ENCODE data around the gene TYMS. TPM values are rescaled to one million over a fixed set of nuclear protein-coding genes. Genes with fewer than 3 reads are reported as not detected.

The TYMS gene
- total and polyA plus RNA-seq, 2 experiments from 2014 or later = 16.8 to 72.8 TPM

DNA sequence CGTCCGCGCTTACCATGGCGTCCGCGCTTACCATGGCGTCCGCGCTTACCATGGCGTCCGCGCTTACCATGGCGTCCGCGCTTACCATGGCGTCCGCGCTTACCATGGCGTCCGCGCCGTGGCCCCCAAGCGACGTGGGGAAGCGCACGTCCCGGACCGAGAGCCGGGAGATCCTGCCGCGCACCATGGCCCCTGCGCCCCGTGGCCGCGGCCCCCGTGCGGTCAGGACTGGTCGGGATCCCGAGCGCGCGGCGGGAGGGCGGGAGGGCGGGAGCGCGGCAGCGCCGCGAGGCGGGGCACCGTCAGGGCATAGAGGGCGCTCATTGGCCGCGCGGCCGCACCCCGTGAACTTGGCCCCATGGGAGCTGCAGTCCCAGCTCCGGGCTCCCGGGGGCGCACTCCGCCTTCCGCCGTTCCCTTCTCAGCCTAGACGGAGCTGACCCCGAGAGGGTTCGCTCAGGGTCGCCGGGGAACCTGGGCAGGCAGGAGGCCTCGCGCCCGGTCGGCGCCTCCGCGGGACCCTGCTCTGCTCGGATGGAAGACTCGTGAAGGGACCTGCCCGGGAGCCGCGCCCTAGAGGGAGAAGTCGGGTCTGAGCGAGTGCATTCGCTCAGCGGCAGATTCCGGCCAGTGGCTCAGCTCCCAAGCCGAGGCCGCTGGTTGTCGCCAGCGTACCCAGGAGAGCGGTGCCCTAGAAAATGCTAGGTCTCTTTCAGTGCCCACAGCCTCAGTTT lies 55.1 kb downstream of the TYMS start, which contains the start of gene ENOSF1:
Gene ENOSF1, minus strand, starts transcription at position 230 of the 734 bp plus-strand sequence. Its CDS starts 43 bp downstream, at position 187.
- H3K4me2 ChIP-seq (ENCODE audit: unreplicated experiment) = peak within 1 kb of the TSS; percentile 97
- in situ Hi-C loops (cut with MboI) = no loop called here
- no peaks in the 10 kb centered on the region for H3K9me2 ChIP-seq (ENCODE audit: insufficient read depth)
- H3K36me3 ChIP-seq (ENCODE audit: low read depth) = no peaks in the 10 kb centered on the region
- H3K9me3 ChIP-seq (ENCODE audit: low read depth) = no peaks in the 10 kb centered on the region
- H3K79me2 ChIP-seq (ENCODE audit: insufficient read depth) = peaks cover 37% of the 10 kb centered on the region
- peaks cover 31% of the 10 kb centered on the region for H3F3A ChIP-seq (ENCODE audit: insufficient read depth)
- H2AFZ ChIP-seq = peak within 1 kb of the TSS; percentile 84
- H3K4me1 ChIP-seq (ENCODE audit: insufficient read depth) = peaks cover 20% of the 10 kb centered on the region
- TF ChIP-seq EZH2 (IDR thresholded peaks at IDR 0.05; ENCODE audit: insufficient read depth, poor library complexity, severe bottlenecking) (no peak), EZH2phosphoT487 (IDR thresholded peaks at IDR 0.05; ENCODE audit: insufficient read depth, low read depth) (no peak)
- H3K4me3 ChIP-seq = peak within 1 kb of the TSS; percentile 83
- WGBS, 2 experiments (ENCODE audit: low coverage in 1 of 2, low lambda C conversion rate in 2 of 2, missing lambda C conversion rate in 2 of 2) = 9 to 14% methylated on average over 60 to 80 of the region's 91 CpGs
- H3K27me3 ChIP-seq (replicated peaks; ENCODE audit: insufficient read depth) = no peaks in the 10 kb centered on the region
- peak within 1 kb of the TSS; percentile 95 for H3K9ac ChIP-seq
- DNase-seq = peak; percentile 91
- peak within 1 kb of the TSS; percentile 76 for H3K27ac ChIP-seq
- no peaks in the 10 kb centered on the region for H4K20me1 ChIP-seq (ENCODE audit: insufficient read depth)

DNA sequence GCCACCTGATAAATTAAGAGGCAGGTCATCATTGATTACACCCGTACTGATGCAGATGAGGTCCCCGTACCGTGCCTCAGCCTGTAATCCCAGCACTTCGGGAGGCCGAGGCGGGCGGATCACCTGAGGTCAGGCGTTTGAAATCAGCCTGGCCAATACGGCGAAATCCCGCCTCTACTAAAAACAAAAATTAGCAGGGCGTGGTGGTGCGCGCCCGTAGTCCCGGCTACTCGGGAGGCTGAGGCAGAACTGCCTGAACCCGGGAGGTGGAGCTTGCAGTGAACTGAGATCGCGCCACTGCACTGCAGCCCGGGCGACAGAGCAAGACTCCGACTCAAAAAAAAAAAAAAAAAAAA lies 55.7 kb downstream of the TYMS start:
- Histone ChIP-seq H3K4me3 (no peak overlapping the region), H3K79me2 (ENCODE audit: insufficient read depth) (peaks cover 34% of the 10 kb centered on the region), H4K20me1 (ENCODE audit: insufficient read depth) (no peaks in the 10 kb centered on the region), H3K27me3 (replicated peaks; ENCODE audit: insufficient read depth) (no peaks in the 10 kb centered on the region), H3K9ac (no peak overlapping the region), H3K9me3 (ENCODE audit: low read depth) (no peaks in the 10 kb centered on the region), H2AFZ (peak overlapping the region; percentile 68), H3K27ac (no peak overlapping the region), H3F3A (ENCODE audit: insufficient read depth) (peaks cover 31% of the 10 kb centered on the region), H3K4me2 (ENCODE audit: unreplicated experiment) (no peak overlapping the region), H3K4me1 (ENCODE audit: insufficient read depth) (peaks cover 20% of the 10 kb centered on the region), H3K36me3 (ENCODE audit: low read depth) (no peaks in the 10 kb centered on the region), H3K9me2 (ENCODE audit: insufficient read depth) (no peaks in the 10 kb centered on the region)
- in situ Hi-C loops (cut with MboI) = no loop called here
- WGBS, 2 experiments (ENCODE audit: low coverage in 1 of 2, low lambda C conversion rate in 2 of 2, missing lambda C conversion rate in 2 of 2) = 88 to 91% methylated on average over 20 to 23 of the region's 23 CpGs
- TF ChIP-seq EZH2phosphoT487 (IDR thresholded peaks at IDR 0.05; ENCODE audit: insufficient read depth, low read depth) (no peak), EZH2 (IDR thresholded peaks at IDR 0.05; ENCODE audit: insufficient read depth, poor library complexity, severe bottlenecking) (no peak)
- no peak for DNase-seq

DNA sequence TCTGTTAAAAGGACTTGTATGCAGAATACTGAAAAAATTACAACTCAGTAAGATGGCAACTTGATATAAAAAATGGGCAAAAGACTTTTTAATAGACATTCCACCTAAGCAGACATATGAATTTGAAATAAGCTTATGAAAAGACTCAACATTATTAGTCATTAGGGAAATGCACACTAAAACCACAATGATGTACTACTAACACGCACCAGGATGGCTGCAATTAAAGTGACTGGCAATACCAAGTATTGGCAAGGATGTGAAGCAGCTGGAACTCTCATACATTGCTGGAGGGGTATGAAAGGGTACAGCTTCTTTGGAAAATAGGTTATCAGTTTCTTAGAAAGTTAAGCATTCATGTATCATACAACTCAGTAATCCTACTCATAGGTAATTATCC lies 58.2 kb downstream of the TYMS start:
- Histone ChIP-seq H2AFZ (no peak overlapping the region), H3K27ac (peak overlapping the region; percentile 62), H3K4me3 (no peak overlapping the region), H3K9ac (peak overlapping the region; percentile 15), H3K4me2 (ENCODE audit: unreplicated experiment) (no peak overlapping the region), H3K4me1 (ENCODE audit: insufficient read depth) (peaks cover 20% of the 10 kb centered on the region), H3F3A (ENCODE audit: insufficient read depth) (peaks cover 31% of the 10 kb centered on the region), H4K20me1 (ENCODE audit: insufficient read depth) (no peaks in the 10 kb centered on the region), H3K9me2 (ENCODE audit: insufficient read depth) (no peaks in the 10 kb centered on the region), H3K79me2 (ENCODE audit: insufficient read depth) (peaks cover 9% of the 10 kb centered on the region), H3K9me3 (ENCODE audit: low read depth) (no peaks in the 10 kb centered on the region), H3K27me3 (replicated peaks; ENCODE audit: insufficient read depth) (no peaks in the 10 kb centered on the region), H3K36me3 (ENCODE audit: low read depth) (no peaks in the 10 kb centered on the region)
- peak; percentile 86 for DNase-seq
- 0 to 3% methylated on average over 1 of the region's 1 CpG for WGBS, 2 experiments (ENCODE audit: low coverage in 1 of 2, low lambda C conversion rate in 2 of 2, missing lambda C conversion rate in 2 of 2)
- in situ Hi-C loops (cut with MboI) = no loop called here
- no peak for TF ChIP-seq EZH2phosphoT487 (IDR thresholded peaks at IDR 0.05; ENCODE audit: insufficient read depth, low read depth)
- no peak for TF ChIP-seq EZH2 (IDR thresholded peaks at IDR 0.05; ENCODE audit: insufficient read depth, poor library complexity, severe bottlenecking)

DNA sequence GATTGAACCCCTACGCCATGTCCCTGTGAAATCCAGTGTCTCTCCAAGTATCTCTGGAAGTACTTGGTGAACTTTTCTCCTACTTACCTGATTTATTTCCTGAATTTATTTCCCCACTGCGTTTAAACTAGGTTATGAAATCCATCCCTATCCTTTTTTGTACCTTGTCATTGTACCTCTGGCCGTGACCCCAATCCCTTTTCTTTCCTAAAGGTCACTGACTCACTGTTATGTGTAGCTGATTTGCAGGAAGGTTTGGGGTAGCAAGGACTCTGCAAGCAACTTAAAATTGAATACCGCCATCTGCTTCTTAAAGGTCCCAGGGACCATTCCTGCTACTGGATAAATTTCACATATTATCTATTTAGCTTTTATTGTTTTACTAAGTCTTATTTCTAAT lies 59.5 kb downstream of the TYMS start:
- WGBS, 2 experiments (ENCODE audit: low coverage in 1 of 2, low lambda C conversion rate in 2 of 2, missing lambda C conversion rate in 2 of 2) = 96 to 99% methylated on average over 4 of the region's 4 CpGs
- H3K9me3 ChIP-seq (ENCODE audit: low read depth) = no peaks in the 10 kb centered on the region
- H3K9me2 ChIP-seq (ENCODE audit: insufficient read depth) = no peaks in the 10 kb centered on the region
- DNase-seq = no peak
- no peaks in the 10 kb centered on the region for H4K20me1 ChIP-seq (ENCODE audit: insufficient read depth)
- no peak overlapping the region for H3K4me2 ChIP-seq (ENCODE audit: unreplicated experiment)
- no peaks in the 10 kb centered on the region for H3K27me3 ChIP-seq (replicated peaks; ENCODE audit: insufficient read depth)
- in situ Hi-C loops (cut with MboI) = no loop called here
- H3K4me1 ChIP-seq (ENCODE audit: insufficient read depth) = peaks cover 16% of the 10 kb centered on the region
- no peak overlapping the region for H2AFZ ChIP-seq
- H3F3A ChIP-seq (ENCODE audit: insufficient read depth) = peaks cover 31% of the 10 kb centered on the region
- no peak overlapping the region for H3K9ac ChIP-seq
- no peak overlapping the region for H3K27ac ChIP-seq
- no peak for TF ChIP-seq EZH2phosphoT487 (IDR thresholded peaks at IDR 0.05; ENCODE audit: insufficient read depth, low read depth)
- TF ChIP-seq EZH2 (IDR thresholded peaks at IDR 0.05; ENCODE audit: insufficient read depth, poor library complexity, severe bottlenecking) = no peak
- no peak overlapping the region for H3K4me3 ChIP-seq
- H3K79me2 ChIP-seq (ENCODE audit: insufficient read depth) = no peaks in the 10 kb centered on the region
- no peaks in the 10 kb centered on the region for H3K36me3 ChIP-seq (ENCODE audit: low read depth)

Other genes starting within 250 kb of the TYMS start
- 24.9 and 25.9 TPM in 2 replicates for gene COLEC12, start 157.0 kb upstream of the TYMS start, total RNA-seq (2014; rRNA removed; shearing (Covaris generic))
- gene COLEC12, start 157.0 kb upstream of the TYMS start, polyA plus RNA-seq (2016; fragmentation: Nextera tagmentation; extraction: Ambion mirVana) = 19.3 and 19.4 TPM in 2 replicates
- not detected in 2 replicates for gene CETN1, start 77.3 kb upstream of the TYMS start, total RNA-seq (2014; rRNA removed; shearing (Covaris generic))
- not detected in 2 replicates for gene CETN1, start 77.3 kb upstream of the TYMS start, polyA plus RNA-seq (2016; fragmentation: Nextera tagmentation; extraction: Ambion mirVana)
- gene CLUL1, start 60.7 kb upstream of the TYMS start, total RNA-seq (2014; rRNA removed; shearing (Covaris generic)) = not detected in 2 replicates
- not detected in 2 replicates for gene CLUL1, start 60.7 kb upstream of the TYMS start, polyA plus RNA-seq (2016; fragmentation: Nextera tagmentation; extraction: Ambion mirVana)
- 17.5 and 24.3 TPM in 2 replicates for gene ENOSF1, start 55.0 kb downstream of the TYMS start, total RNA-seq (2014; rRNA removed; shearing (Covaris generic))
- 18.0 and 20.0 TPM in 2 replicates for gene ENOSF1, start 55.0 kb downstream of the TYMS start, polyA plus RNA-seq (2016; fragmentation: Nextera tagmentation; extraction: Ambion mirVana)
- gene YES1, start 154.6 kb downstream of the TYMS start, total RNA-seq (2014; rRNA removed; shearing (Covaris generic)) = 89.9 and 91.6 TPM in 2 replicates
- gene YES1, start 154.6 kb downstream of the TYMS start, polyA plus RNA-seq (2016; fragmentation: Nextera tagmentation; extraction: Ambion mirVana) = 23.6 and 23.8 TPM in 2 replicates
- gene ADCYAP1, start 247.2 kb downstream of the TYMS start, total RNA-seq (2014; rRNA removed; shearing (Covaris generic)) = not detected in 2 replicates
- not detected in 2 replicates for gene ADCYAP1, start 247.2 kb downstream of the TYMS start, polyA plus RNA-seq (2016; fragmentation: Nextera tagmentation; extraction: Ambion mirVana)

Measured in GM23248 (cell line).